Measurements from ENCODE around the gene HMGXB3.

DNA sequence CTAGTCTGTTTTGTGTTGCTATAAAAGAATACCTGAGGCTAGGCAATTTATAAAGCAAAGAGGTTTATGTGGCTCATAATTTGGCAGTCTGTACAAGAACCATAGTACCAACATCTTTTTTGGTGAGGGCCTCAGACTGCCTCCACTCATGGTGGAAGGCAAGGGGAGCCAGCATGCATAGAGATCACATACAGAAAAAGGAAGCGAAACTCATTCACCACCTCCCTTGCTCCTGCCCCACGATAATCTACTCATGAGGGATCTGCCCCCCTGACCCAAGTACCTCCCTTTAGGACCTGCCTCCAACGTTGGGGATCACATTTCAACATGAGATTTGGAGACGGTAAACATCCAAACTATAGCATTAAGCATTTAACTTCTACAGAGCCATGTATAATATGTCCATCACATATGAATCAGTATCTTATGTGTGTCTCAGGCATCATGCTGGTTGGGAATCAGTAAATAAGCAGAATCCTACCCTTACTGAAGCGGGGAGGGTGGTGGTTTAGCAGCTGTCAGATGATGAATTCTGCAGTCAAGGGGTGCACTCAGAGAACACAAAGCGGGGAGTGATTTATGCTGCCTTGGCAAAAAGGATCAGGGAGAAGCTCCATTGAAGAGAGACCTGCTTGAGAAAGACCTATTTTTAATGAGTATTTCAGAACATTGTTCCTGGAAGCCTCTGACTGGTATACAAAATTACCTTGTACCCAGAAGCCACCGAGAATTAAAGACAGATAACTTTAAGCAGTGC lies 34.8 kb downstream of the HMGXB3 start:
- no peak for TF ChIP-seq SUZ12 (IDR thresholded peaks at IDR 0.05; ENCODE audit: extremely low read depth, insufficient read depth, insufficient read length)
- no peak for TF ChIP-seq YY1 (IDR thresholded peaks at IDR 0.05; ENCODE audit: insufficient read depth, insufficient read length)
- TF ChIP-seq ZNF274 (IDR thresholded peaks at IDR 0.05; ENCODE audit: low read depth, low read length): no peak

All from NT2/D1 (cell line).